SK-N-DZ (cell line): ENCODE results near the gene DOCK10.
"Not testable (repeated sequence)": the region's sequence is repeated elsewhere in the genome, so short reads cannot be mapped to it uniquely, and the experiment has no call there.

Experiments
- DNase-seq: peaks from one replicate; pipeline ENCODE4 v3.0.0-alpha.2; 2015; ENCODE audit warnings: low spot score

Gene DOCK10

DNA sequence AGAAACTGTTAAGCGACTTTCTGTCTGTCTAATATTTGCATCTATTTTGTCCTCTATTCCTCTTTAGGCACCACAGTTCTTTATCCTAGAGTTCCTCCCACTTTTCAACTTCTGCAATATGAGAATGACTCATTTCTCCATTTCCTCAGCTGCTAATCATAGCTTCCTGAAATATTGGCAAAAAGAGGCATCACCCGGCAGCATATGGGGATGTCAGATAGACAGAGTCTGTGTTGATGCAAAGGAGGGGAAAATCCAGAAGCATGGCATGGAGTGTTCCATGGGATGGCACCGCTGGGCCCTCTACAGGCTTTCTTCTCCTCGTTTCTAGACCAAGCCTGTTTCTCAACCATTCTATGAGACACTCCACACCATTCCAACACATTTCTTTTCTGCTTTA lies 93.4 kb downstream of the DOCK10 start:
- no peak for DNase-seq

DNA sequence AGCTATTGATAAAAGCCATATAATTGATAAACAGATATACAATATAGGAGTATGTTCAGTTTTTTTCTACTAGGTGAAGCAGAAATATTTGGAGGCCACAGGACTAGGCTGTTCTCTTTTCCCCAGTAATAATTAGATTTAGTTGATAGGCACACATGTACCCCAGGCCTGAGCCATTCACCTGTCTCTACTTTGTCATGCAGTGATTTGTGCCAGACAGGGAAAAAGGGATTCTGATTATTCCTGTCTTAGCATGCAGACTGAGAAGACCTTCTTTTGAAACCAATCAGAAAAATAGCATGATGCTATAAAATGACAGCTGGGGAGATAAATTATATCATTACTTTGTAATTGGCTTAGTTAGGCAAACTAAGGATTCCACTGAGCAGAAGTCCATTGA lies 94.3 kb downstream of the DOCK10 start:
- no peak for DNase-seq

DNA sequence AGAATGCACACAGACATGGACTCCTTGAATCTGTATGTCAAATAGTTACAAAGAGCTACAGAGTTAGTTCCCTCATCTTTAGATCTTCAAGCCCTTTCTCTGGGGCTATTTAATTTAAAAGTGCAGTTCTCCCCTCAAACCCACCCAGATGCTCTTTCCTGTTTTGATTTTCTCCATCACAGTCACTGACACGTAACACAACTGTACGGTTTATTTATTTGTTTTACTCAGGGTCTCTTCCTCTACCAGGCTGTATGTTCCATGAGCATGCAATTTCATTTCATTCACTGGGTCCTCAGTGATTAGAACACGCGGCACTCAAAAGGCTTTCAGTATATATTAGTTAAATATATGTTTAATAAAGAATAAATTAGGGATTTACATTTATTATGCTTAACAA lies 94.7 kb downstream of the DOCK10 start:
- no peak for DNase-seq

- no peak for DNase-seq
Observed at GRCh38 chr2:224946895-224947294, 95.4 kb downstream of the DOCK10 start.

DNA sequence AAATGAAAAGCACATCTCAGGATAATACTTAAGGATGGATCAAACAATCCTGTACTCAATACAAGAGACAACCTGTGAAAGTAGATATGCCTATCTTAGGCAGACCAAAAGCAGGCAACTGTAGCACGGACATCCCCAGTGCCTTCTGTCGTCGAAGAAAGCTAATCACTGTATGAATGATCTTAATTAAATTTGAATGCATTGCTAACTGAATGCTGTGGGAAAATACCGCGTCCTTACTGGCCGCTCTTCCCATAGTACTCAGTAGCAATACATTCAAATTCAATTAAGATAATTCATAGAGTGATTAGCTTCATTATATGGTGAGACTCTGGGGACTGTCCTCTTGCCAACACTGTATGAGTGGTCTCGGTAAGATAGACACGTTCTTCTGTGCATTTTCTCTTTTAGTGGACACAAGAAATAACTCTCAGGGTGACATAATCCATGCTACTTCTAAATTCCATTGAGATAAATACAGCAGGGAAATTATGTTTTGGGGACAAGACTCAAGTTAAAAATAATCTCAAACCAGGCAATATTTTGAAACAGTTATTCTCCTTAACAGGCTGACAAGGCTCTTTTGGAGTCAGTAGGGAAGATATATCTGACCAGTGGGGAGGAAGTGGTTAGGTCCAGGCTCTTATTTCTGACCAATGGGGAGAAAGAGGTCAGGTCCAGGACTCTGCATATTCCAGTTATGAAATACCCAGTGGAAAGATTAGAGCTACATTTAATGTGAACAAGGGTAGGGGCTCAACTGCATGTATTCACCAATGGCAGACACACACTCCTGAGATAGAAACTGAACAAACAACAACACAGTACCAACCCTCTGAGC lies 97.3 kb downstream of the DOCK10 start:
- DNase-seq = peak; percentile 84

DNA sequence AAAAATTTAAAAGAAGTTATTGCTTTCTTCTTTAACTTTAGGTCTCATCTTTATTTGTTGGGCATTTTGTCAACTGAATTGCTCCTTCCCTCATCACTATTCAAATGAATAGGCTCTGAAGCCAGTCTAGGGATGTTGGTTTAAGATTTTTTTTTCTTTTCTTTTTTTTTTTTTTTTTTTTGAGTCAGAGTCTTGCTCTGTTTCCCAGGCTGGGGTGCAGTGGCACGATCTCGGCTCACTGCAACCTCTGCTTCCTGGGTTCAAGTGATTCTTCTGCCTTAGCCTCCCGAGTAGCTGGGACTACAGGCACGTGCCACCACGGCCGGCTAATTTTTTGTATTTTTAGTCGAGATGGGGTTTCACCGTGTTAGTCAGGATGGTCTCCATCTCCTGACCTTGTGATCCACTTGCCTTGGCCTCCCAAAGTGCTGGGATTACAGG lies 98.6 kb downstream of the DOCK10 start:
- not testable (repeated sequence) for DNase-seq

- DNase-seq = no peak
Observed at GRCh38 chr2:224941960-224942359, 100.3 kb downstream of the DOCK10 start.

- no peak for DNase-seq
Observed at GRCh38 chr2:224940618-224941017, 101.7 kb downstream of the DOCK10 start.

GRCh38 chr2:224938651-224939182 lies 103.6 kb downstream of the DOCK10 start:
- peak; percentile 100 for DNase-seq

DNA sequence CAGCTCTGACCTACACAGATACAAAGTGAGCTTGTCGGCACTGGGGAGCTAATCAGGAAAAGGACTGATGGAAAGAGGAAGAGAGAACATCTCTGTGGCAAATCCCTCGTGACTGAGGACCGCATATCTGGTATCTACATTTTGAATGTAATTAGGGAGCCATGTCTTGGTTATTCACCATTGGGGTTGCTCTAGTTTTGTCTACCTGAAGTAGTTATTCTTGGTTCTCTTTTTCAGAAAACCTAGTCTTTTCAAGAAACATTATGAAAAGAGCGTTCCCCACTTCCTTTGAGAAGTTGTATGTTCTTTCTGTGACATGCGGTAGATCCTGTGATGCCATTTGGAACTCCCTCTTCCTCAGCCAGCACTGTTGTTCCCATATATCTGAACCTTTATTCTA lies 104.4 kb downstream of the DOCK10 start:
- DNase-seq = peak; percentile 82

DNA sequence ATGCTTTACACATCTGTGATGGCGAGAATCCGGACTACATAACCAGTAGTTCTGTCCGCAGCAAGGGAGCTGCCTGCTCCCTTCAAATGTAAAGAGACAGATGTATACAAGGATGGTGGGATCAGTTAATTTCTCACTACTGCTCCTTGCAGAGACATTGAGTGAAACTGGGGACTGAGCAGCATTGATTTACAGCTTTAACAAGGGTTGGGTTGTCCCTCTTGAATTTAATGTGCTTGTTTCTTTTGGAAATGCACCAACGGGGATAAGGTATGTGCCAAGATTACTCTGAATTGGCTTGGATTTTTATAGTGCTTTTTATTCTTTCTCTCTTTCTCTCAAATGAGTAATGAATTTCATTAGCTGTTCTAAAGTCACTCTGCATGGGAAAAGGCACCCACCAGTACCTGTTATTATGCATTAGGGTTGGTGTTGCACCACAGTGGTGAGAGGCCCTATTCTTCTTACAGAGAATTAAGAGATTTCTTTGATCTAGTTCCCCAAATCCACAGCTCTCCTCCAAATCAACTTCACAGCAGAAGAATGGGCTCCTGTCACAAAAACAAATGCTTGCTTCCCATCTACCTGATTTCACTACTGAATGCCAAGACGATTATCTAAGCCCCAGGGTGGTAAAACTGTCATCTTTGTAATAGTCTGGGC lies 107.6 kb downstream of the DOCK10 start:
- DNase-seq = no peak

GRCh38 chr2:224933431-224933830 lies 108.8 kb downstream of the DOCK10 start:
- no peak for DNase-seq

GRCh38 chr2:224932522-224932921 lies 109.7 kb downstream of the DOCK10 start:
- no peak for DNase-seq

DNA sequence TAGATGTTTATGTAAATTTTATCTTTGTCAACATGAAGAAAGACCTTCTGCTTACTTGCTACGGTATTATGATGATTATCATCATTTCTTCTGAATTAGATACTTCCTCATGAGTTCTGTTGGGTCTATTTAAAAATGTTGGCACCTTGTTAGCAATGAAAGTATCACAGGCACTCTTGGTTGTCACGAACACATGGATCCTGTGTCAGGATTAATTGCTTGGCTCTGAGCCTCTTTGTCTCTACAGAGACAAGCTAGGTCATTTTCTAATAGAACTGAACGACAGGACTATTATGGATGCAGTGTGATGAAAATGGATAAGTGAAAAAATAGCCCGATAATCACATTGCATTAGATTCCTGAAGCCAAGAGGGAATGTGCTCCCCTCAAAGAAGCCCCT lies 110.3 kb downstream of the DOCK10 start:
- DNase-seq = no peak

GRCh38 chr2:224930990-224931389 lies 111.3 kb downstream of the DOCK10 start:
- DNase-seq = no peak

GRCh38 chr2:224930124-224930523 lies 112.1 kb downstream of the DOCK10 start:
- no peak for DNase-seq

GRCh38 chr2:224929512-224929911 lies 112.8 kb downstream of the DOCK10 start:
- no peak for DNase-seq

GRCh38 chr2:224927646-224928173 lies 114.6 kb downstream of the DOCK10 start:
- DNase-seq = no peak

- DNase-seq = no peak
Observed at GRCh38 chr2:224927011-224927410, 115.3 kb downstream of the DOCK10 start.

- DNase-seq = no peak
Observed at GRCh38 chr2:224925810-224926100, 116.5 kb downstream of the DOCK10 start.

GRCh38 chr2:224925061-224925809 lies 117.0 kb downstream of the DOCK10 start:
- no peak for DNase-seq

DNA sequence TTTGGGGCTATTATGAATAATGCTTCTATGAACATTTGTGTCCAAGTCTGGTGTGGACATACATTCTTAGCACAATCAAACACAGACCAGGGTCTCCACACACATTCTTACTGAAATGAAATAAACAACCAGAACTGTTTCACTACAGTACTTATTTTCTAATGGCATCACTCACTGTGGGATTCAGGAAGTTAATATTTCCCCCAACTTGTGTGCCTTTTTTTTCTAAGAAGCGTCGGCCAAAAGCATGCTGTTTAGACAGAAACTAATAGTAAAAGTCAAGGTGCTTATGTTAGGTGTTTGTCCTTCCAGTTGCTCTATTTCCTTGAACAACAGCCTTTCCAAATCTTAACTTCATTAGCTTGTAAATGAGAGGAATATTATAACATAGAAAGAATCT lies 117.6 kb downstream of the DOCK10 start:
- DNase-seq = no peak
